Right ventricle myocardium superior (tissue), 1 donor: ENCODE data around the gene IRGM. TPM values are rescaled to one million over a fixed set of nuclear protein-coding genes. Genes with fewer than 3 reads are reported as not detected.
"Not testable (repeated sequence)": the region's sequence is repeated elsewhere in the genome, so short reads cannot be mapped to it uniquely, and the experiment has no call there.

Experiments
- ATAC-seq: fragments of 200-7000 bp; cut with Tn5 transposase; one replicate; pipeline ENCODE4 v1.9.1; 2020; ENCODE audit warnings: mild to moderate bottlenecking; ENCODE audit not compliant: poor library complexity
- DNase-seq: peaks from one replicate; pipeline ENCODE4 v3.0.0-alpha.2; 2020
- intact Hi-C: fragments of 100-400 bp; cut with DNase I; formaldehyde crosslinking; loops from one replicate; pipeline ENCODE4 v1.11.2; 2022
- long read RNA-seq: library from polyadenylated mRNA; unstranded; transcript quantifications from one replicate; pipeline ENCODE4 v2.0.0, GENCODE V29; 2021
- total RNA-seq: library from RNA; stranded (reverse); fragmentation: NEBNext Ultra II Directional; extraction: Animal tissue kit (Norgen Biotek cat#: 25700); gene quantifications from one replicate; pipeline ENCODE4 v1.2.1, GENCODE V29; 2021
- donor health status: DM: no; HTN: yes; CAD: no; lungs with severe emphysema.

The IRGM gene, protein sequence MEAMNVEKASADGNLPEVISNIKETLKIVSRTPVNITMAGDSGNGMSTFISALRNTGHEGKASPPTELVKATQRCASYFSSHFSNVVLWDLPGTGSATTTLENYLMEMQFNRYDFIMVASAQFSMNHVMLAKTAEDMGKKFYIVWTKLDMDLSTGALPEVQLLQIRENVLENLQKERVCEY
- not detected for total RNA-seq
- long read RNA-seq = 0 reads

GRCh38 chr5:150846308-150846653, at the start of gene IRGM:
TSS of gene IRGM (plus strand) at chr5:150846521. CDS start at chr5:150848124, 1,603 bp downstream.
- intact Hi-C loops = loop anchor here (2.0 to 10.0 kb wide), 3 partner anchors 47 to 391 kb away; no protein-coding TSS in a partner anchor

DNA sequence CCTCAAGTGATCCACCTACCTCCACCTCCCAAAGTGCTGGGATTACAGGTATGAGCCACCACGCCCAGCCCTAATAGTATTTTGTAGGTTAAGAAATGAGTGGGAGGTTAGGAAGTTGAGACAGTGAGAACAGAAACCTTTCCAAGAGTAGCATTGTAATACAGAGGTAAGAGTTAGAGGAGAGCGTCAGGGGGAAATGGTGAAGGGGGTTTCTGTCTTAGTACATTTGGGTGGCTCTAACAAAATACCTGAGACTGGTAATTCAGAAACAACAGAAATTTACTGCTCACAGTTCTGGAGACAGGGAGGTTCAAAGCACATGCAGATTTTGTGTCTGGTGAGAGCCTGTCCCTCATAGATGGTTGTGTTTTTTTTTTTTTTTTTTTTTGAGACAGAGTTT, 48.9 kb upstream of the IRGM start:
- DNase-seq = no peak
- intact Hi-C loops = no loop called here
- no peak for ATAC-seq

More at GRCh38 chr5:150846308-150846653, at the start of gene IRGM:
- DNase-seq, ATAC-seq: not testable (repeated sequence)

GRCh38 chr5:150801117-150801927, 45.0 kb upstream of the IRGM start:
- no peak for DNase-seq
- peak; percentile 88 for ATAC-seq
- intact Hi-C loops = no loop called here

- intact Hi-C loops = no loop called here
- ATAC-seq (no peak), DNase-seq (no peak)
Measured at GRCh38 chr5:150804388-150804787, 41.9 kb upstream of the IRGM start.

- DNase-seq = no peak
- intact Hi-C loops = no loop called here
- ATAC-seq = no peak
Measured at GRCh38 chr5:150809363-150809762, 37.0 kb upstream of the IRGM start.

GRCh38 chr5:150815010-150815409, 31.3 kb upstream of the IRGM start:
- DNase-seq = no peak
- no peak for ATAC-seq
- intact Hi-C loops = no loop called here

DNA sequence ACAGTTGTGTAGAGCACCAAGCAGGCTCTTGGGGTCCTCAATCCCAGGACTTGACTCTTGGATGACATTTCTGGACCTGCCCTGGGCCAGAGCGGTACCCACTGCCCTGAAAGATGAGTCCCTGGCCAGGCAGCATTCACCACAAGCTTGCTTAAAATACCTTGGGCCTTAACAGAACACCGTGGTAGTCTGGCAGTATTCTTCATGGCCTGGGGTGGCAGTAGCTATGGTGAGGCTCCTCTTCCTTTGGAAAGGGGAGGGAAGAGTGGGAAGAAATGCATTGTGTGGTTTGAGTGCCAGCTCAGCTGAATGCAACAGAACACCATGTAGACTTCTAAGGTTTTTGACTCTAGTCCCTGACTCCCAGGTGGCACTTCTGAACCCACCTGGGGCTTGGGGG, 29.4 kb upstream of the IRGM start:
- DNase-seq = no peak
- ATAC-seq = no peak
- intact Hi-C loops = no loop called here

GRCh38 chr5:150829744-150830143, 16.6 kb upstream of the IRGM start:
- DNase-seq = no peak
- intact Hi-C loops = no loop called here
- no peak for ATAC-seq

- intact Hi-C loops, DNase-seq, ATAC-seq: not testable (repeated sequence)
Measured at GRCh38 chr5:150831821-150832220, 14.5 kb upstream of the IRGM start.

DNA sequence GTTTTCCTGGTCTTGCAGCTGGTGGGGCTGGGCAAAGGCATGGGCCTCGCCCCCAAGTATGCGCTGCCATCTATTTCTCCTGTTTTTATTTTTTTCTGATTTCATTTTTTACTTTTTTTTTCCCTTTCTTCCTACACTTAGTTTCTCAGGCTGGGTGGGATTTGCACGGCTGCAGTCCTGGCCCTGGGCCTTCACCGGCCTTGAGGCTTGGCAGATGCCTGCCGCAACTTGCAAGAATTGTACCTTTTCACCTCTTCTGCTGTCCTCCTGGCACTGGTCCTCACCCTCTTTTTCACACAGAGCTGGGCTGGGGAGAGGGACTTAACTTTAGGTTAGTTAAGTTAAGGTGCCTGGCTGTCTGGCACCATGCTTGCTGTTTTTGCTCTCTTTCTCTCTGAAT, 10.3 kb upstream of the IRGM start:
- no peak for ATAC-seq
- intact Hi-C loops = no loop called here
- no peak for DNase-seq

- ATAC-seq (no peak), DNase-seq (no peak)
- intact Hi-C loops = no loop called here
Measured at GRCh38 chr5:150836703-150837102, 9.6 kb upstream of the IRGM start.

DNA sequence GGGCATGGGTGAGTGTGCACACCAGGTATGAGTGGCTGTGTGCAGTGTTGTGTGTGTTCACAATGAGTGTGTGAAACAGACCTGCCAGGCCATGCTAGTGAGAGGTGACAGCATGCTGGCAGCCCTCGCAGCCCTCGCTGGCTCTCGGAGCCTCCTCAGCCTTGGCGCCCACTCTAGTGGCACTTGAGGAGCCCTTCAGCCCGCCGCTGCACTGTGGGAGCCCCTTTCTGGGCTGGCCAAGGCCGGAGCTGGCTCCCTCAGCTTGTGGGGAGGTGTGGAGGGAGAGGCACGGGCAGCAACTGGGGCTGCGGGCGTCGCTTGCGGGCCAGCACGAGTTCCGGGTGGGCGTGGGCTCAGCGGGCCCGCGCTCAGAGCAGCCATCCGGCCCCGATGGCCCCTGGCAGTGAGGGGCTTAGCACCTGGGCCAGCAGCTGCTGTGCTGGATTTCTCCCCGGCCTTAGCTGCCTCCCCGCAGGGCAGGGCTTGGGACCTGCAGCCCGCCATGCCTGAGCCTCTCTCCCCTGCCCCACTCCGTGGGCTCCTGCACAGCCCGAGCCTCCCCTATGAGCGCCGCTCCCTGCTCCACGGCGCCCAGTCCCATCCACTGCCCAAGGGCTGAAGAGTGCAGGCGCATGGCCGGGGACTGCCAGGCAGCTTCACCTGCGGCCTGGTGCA, 999 bp upstream of the IRGM start:
- intact Hi-C loops = loop anchor here (5.0 to 10.0 kb wide), 2 partner anchors 283 to 391 kb away; no protein-coding TSS in a partner anchor
- DNase-seq = peak; percentile 26
- not testable (repeated sequence) for ATAC-seq

- intact Hi-C loops = loop anchor here (2.0 to 10.0 kb wide), 3 partner anchors 48 to 392 kb away; no protein-coding TSS in a partner anchor
- ATAC-seq (peak; percentile 95), DNase-seq (no peak)
Measured at GRCh38 chr5:150846654-150847333, 473 bp downstream of the IRGM start.

DNA sequence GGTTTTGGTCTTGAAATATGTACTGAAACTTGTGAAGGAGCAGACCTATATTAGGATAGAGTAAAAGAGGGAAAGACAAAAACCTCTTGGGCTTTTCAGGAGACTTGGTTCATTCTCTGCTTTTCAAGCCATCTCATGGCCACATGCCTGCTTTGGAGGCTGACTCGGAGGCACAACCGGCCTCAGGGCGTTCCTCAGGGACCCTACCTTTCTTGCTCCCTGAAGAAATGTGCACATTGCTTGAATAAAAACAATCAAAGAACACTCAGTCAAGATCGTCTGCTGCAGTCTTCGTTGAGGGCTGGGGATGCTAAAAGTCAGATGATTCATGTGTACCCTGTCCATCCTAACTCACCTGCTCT, 994 bp downstream of the IRGM start:
- intact Hi-C loops = loop anchor here (2.0 to 10.0 kb wide), 3 partner anchors 49 to 393 kb away; no protein-coding TSS in a partner anchor
- no peak for ATAC-seq
- DNase-seq = no peak

DNA sequence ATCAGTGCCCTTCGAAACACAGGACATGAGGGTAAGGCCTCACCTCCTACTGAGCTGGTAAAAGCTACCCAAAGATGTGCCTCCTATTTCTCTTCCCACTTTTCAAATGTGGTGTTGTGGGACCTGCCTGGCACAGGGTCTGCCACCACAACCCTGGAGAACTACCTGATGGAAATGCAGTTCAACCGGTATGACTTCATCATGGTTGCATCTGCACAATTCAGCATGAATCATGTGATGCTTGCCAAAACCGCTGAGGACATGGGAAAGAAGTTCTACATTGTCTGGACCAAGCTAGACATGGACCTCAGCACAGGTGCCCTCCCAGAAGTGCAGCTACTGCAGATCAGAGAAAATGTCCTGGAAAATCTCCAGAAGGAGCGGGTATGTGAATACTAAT, 1.9 kb downstream of the IRGM start:
- no peak for ATAC-seq
- DNase-seq = no peak
- intact Hi-C loops = loop anchor here (5.0 to 10.0 kb wide), 2 partner anchors 286 to 393 kb away; no protein-coding TSS in a partner anchor

- intact Hi-C loops = no loop called here
- no peak for DNase-seq
- ATAC-seq = no peak
Measured at GRCh38 chr5:150851039-150851438, 4.7 kb downstream of the IRGM start.

DNA sequence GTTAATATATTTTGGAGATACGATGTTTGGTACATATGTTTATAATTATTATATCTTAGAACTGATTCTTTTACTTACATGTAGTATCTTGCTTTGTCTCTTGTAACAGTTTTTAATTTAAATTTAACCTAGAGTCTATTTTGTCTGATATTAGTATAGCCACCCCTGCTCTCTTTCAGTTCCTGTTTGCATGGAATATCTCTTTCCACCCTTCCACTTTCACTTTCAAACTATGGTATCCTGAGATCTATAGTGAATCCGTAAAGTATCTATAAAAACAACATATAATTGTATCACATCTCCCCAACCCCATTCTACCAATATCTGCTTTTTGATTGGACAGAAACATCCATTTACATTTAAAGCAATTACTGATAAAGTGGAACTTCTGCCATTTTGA, 7.2 kb downstream of the IRGM start:
- no peak for ATAC-seq
- DNase-seq = no peak
- intact Hi-C loops = no loop called here

DNA sequence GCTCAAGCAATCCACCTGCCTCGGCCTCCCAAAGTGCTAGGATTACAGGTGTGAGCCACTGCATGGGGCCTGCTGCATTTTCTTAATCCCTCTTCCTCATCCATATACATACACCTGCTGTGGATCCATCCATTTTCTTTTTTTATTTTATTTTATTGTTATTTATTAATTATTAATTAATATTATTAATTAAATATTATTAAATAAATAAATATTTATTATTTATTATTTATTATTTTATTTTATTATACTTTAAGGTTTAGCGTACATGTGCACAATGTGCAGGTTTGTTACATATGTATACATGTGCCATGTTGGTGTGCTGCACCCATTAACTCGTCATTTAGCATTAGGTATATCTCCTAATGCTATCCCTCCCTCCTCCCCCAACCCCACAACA, 10.4 kb downstream of the IRGM start:
- ATAC-seq, intact Hi-C loops, DNase-seq: not testable (repeated sequence)

DNA sequence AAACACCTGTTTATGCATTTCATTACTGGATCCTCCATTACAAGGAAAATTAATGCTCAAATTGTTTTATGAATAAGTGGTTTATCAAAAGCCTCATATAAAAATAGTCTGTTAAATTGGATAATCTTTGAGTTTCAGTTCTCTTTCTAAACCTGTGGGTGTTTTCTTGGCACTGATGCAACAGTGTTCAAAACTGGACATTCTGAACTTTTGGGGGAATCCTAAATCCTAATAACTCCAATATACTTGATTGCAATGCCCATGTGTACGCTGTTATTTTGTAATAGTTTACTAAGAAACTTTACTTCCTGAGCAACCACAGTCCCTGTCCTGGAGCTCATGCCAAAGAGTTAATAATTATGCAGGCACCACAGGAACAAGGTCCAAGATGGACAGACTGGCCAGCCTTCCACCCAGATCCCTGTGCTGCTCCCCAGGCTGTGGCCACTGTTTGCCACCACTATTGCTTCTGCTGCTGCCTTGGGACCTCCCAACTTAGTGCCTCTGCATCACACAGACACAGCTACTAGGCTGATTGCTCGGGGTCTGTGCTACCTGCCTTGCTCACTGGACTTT, 14.0 kb downstream of the IRGM start:
- intact Hi-C loops = no loop called here
- DNase-seq = no peak
- no peak for ATAC-seq
